Sigmoid colon (tissue), 4 donors: ENCODE data around the gene SDCCAG8.

Source experiments
- POLR2AphosphoS5 ChIP-seq, 4 donors: sonication (generic); formaldehyde crosslinking; IDR thresholded peaks; one replicate each; pipeline ENCODE4 v1.6.1; 2017; ENCODE audit warnings: antibody characterized with exemption in 4 of 4
- TF ChIP-seq, protein P1 (sequence below), 4 experiments: fragments of 450-650 bp in 3 of 4; fragments of 200-600 bp in 1 of 4; IDR thresholded peaks; one replicate each; pipeline ENCODE4 v1.5.1; 2016 to 2019; ENCODE audit warnings: antibody characterized with exemption in 4 of 4, mild to moderate bottlenecking in 3 of 4, moderate library complexity in 2 of 4

DNA sequence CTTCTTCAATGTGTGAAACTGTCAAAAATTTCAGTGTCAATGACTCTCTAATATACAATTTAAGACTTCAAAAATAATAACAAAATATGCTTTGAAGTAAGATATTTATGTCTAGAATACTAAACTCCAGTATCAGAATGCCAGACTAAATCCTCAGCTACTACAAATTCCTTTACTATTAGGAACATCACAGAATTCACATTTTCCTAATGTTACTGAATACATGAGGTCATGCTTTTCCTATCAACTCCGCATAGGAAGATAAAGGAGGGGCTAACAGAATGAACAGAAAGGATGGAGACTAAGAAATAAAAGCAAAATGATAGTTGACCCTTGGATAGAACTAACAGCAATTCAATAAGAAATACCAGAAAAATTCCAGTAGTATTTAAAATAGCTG is 292.7 kb downstream of the SDCCAG8 start:
- TF ChIP-seq, protein P1, sequence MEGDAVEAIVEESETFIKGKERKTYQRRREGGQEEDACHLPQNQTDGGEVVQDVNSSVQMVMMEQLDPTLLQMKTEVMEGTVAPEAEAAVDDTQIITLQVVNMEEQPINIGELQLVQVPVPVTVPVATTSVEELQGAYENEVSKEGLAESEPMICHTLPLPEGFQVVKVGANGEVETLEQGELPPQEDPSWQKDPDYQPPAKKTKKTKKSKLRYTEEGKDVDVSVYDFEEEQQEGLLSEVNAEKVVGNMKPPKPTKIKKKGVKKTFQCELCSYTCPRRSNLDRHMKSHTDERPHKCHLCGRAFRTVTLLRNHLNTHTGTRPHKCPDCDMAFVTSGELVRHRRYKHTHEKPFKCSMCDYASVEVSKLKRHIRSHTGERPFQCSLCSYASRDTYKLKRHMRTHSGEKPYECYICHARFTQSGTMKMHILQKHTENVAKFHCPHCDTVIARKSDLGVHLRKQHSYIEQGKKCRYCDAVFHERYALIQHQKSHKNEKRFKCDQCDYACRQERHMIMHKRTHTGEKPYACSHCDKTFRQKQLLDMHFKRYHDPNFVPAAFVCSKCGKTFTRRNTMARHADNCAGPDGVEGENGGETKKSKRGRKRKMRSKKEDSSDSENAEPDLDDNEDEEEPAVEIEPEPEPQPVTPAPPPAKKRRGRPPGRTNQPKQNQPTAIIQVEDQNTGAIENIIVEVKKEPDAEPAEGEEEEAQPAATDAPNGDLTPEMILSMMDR (IDR thresholded peaks at IDR 0.05), result no peak
- TF ChIP-seq POLR2AphosphoS5 (IDR thresholded peaks at IDR 0.05), result no peak
